SK-N-SH (cell line): ENCODE measurements around the gene F2R. TPM values are rescaled to one million over a fixed set of nuclear protein-coding genes. Genes with fewer than 3 reads are reported as not detected.
A peak's percentile ranks its signal among the peaks of the same experiment; 100 is the strongest.

ENCODE experiments used
- CTCF ChIA-PET: fragments of 300-600, 350-600 bp; formaldehyde crosslinking; extraction: SDS; loops from one replicate; lab custom pipeline; 2021; lab: Yijun Ruan, JAX
- POLR2A ChIA-PET: fragments of 350-600 bp; sonication (Branson Sonifier 250); formaldehyde crosslinking; extraction: SDS; loops from one replicate; lab custom pipeline; 2020; ENCODE audit warnings: antibody characterized with exemption, inconsistent platforms; lab: Yijun Ruan, JAX
- DNase-seq: peaks from one replicate; pipeline ENCODE4 v3.0.0; 2012
- H2AFZ ChIP-seq: fragments of 200-600 bp; sonication (generic); 2 replicates; pipeline ENCODE4 v1.8.1; 2016; ENCODE audit warnings: antibody characterized with exemption, mild to moderate bottlenecking, low read depth
- H3F3A ChIP-seq: fragments of 200-600 bp; sonication (generic); replicated peaks from 2 replicates; pipeline ENCODE3; 2016; ENCODE audit warnings: antibody characterized with exemption, mild to moderate bottlenecking; ENCODE audit not compliant: insufficient read depth
- H3K27ac ChIP-seq, 2 experiments: fragments of 200-500 bp in 1 of 2; fragments of 200-600 bp in 1 of 2; sonication (Bioruptor generic) in 1 of 2; sonication (generic), shearing (Covaris generic) in 1 of 2; 2 replicates each; pipeline versions ENCODE4 v1.5.1 to v1.6.1; 2014 to 2016; ENCODE audit warnings: low read depth in 2 of 2, inconsistent platforms in 1 of 2, low read length in 1 of 2, mild to moderate bottlenecking in 1 of 2, mixed read lengths in 1 of 2
- H3K27me3 ChIP-seq: fragments of 200-600 bp; sonication (generic), shearing (Covaris generic); 2 replicates; pipeline ENCODE4 v1.6.1; 2016; ENCODE audit warnings: mixed run types; ENCODE audit not compliant: insufficient read depth
- H3K36me3 ChIP-seq, 2 experiments: fragments of 200-500 bp in 1 of 2; fragments of 200-600 bp in 1 of 2; sonication (Bioruptor generic) in 1 of 2; sonication (generic) in 1 of 2; replicated peaks in 1 of 2; 2 replicates each; pipeline versions ENCODE3 to v1.5.1; 2014 to 2016; ENCODE audit warnings: low read length in 1 of 2, mild to moderate bottlenecking in 1 of 2; ENCODE audit not compliant: insufficient read depth in 2 of 2, control insufficient read depth in 1 of 2
- H3K4me1 ChIP-seq, 2 experiments: fragments of 200-500 bp in 1 of 2; fragments of 200-600 bp in 1 of 2; sonication (Bioruptor generic) in 1 of 2; sonication (generic), shearing (Covaris generic) in 1 of 2; 2 replicates each; pipeline versions ENCODE4 v1.5.1 to v1.6.1; 2014 to 2016; ENCODE audit warnings: low read depth in 1 of 2, low read length in 1 of 2, mixed run types in 1 of 2; ENCODE audit not compliant: insufficient read depth in 2 of 2, control insufficient read depth in 1 of 2
- H3K4me2 ChIP-seq: fragments of 200-600 bp; sonication (generic), shearing (Covaris generic); 2 replicates; pipeline ENCODE4 v1.6.1; 2017; ENCODE audit warnings: mixed run types
- H3K4me3 ChIP-seq, 2 experiments: fragments of 200-500 bp in 1 of 2; fragments of 200-600 bp in 1 of 2; sonication (Bioruptor generic) in 1 of 2; sonication (generic), shearing (Covaris generic) in 1 of 2; 2 replicates each; pipeline versions ENCODE4 v1.5.1 to v1.8.1; 2014 to 2016; ENCODE audit warnings: low read depth in 2 of 2, inconsistent platforms in 1 of 2, low read length in 1 of 2, mild to moderate bottlenecking in 1 of 2, mixed read lengths in 1 of 2, moderate library complexity in 1 of 2
- H3K79me2 ChIP-seq: fragments of 200-600 bp; sonication (generic); 2 replicates; pipeline ENCODE4 v1.8.1; 2017; ENCODE audit warnings: mild to moderate bottlenecking; ENCODE audit not compliant: insufficient read depth
- H3K9ac ChIP-seq: fragments of 200-600 bp; sonication (generic); 2 replicates; pipeline ENCODE4 v1.6.1; 2017; ENCODE audit warnings: mixed run types
- H3K9me2 ChIP-seq: fragments of 200-600 bp; sonication (generic); 2 replicates; pipeline ENCODE4 v1.6.1; 2017; ENCODE audit warnings: mixed run types
- H3K9me3 ChIP-seq: fragments of 200-600 bp; sonication (generic); 2 replicates; pipeline ENCODE4 v1.6.1; 2017; ENCODE audit warnings: mixed run types, mild to moderate bottlenecking, moderate library complexity
- H4K20me1 ChIP-seq: fragments of 200-600 bp; sonication (generic); 2 replicates; pipeline ENCODE4 v1.6.1; 2017; ENCODE audit warnings: mild to moderate bottlenecking, mixed run types; ENCODE audit not compliant: insufficient read depth
- CHD2 ChIP-seq: fragments of 150-350 bp; IDR thresholded peaks from 2 replicates; pipeline ENCODE4 v1.6.1; 2018; ENCODE audit warnings: low read length; ENCODE audit not compliant: partially characterized antibody
- CTCF ChIP-seq: fragments of 200-600 bp; sonication (generic); IDR thresholded peaks from 2 replicates; pipeline ENCODE4 v1.6.1; 2017; ENCODE audit warnings: antibody characterized with exemption, mild to moderate bottlenecking, moderate library complexity
- EZH2phosphoT487 ChIP-seq: fragments of 200-600 bp; sonication (generic); IDR thresholded peaks from 2 replicates; pipeline ENCODE4 v1.6.1; 2017; ENCODE audit warnings: low read depth, mixed run types, mild to moderate bottlenecking, antibody characterized with exemption, moderate library complexity, borderline replicate concordance
- GATA2 ChIP-seq: sonication (generic); formaldehyde crosslinking; IDR thresholded peaks from 2 replicates; pipeline ENCODE4 v1.5.0; 2020; ENCODE audit warnings: mild to moderate bottlenecking, missing genetic modification reagents
- JUND ChIP-seq: IDR thresholded peaks from 2 replicates; pipeline ENCODE4 v1.4.0; 2012
- MXI1 ChIP-seq: IDR thresholded peaks from 2 replicates; pipeline ENCODE4 v1.6.1; 2012; ENCODE audit warnings: mild to moderate bottlenecking, low read depth, low read length, improper control_type of control experiment
- POLR2AphosphoS5 ChIP-seq: IDR thresholded peaks from 2 replicates; pipeline ENCODE4 v1.6.1; 2012; ENCODE audit warnings: low read depth, low read length
- RAD21 ChIP-seq: IDR thresholded peaks from 2 replicates; pipeline ENCODE4 v1.6.1; 2012; ENCODE audit warnings: mild to moderate bottlenecking, low read length
- RXRA ChIP-seq: IDR thresholded peaks from 2 replicates; pipeline ENCODE4 v1.4.0; 2012; ENCODE audit warnings: low read depth, mild to moderate bottlenecking, borderline replicate concordance
- SMC3 ChIP-seq: IDR thresholded peaks from 2 replicates; pipeline ENCODE4 v1.6.1; 2012; ENCODE audit warnings: low read depth, low read length, improper control_type of control experiment
- TAF1 ChIP-seq: IDR thresholded peaks from 2 replicates; pipeline ENCODE4 v1.6.1; 2012; ENCODE audit warnings: low read depth, mild to moderate bottlenecking, low read length, moderate library complexity, borderline replicate concordance
- TCF12 ChIP-seq: IDR thresholded peaks from 2 replicates; pipeline ENCODE4 v1.4.0; 2012
- TEAD4 ChIP-seq: IDR thresholded peaks from 2 replicates; pipeline ENCODE4 v1.4.0; 2012; ENCODE audit warnings: mild to moderate bottlenecking, borderline replicate concordance; ENCODE audit not compliant: insufficient read depth
- USF1 ChIP-seq: IDR thresholded peaks from 2 replicates; pipeline ENCODE4 v1.4.0; 2012; ENCODE audit warnings: low read depth, borderline replicate concordance
- WGBS: methylation state at CpG from one replicate; pipeline ENCODE4 v1.1.6; 2017; ENCODE audit warnings: low lambda C conversion rate; 5-methylcytosine and 5-hydroxymethylcytosine counted together
- polyA plus RNA-seq, 3 experiments: library from polyadenylated mRNA; depleted of rRNA; stranded (reverse); fragments of >200 nt; gene quantifications; 2 replicates each; pipeline ENCODE4 v1.2.3, GENCODE V29; 2012
- TF ChIP-seq, protein P1 (sequence below): IDR thresholded peaks from 2 replicates; pipeline ENCODE4; 2012
- TF ChIP-seq, protein P2 (sequence below): IDR thresholded peaks from 2 replicates; pipeline ENCODE4 v1.4.0; 2012; ENCODE audit warnings: low read depth, borderline replicate concordance
- TF ChIP-seq, protein P3 (sequence below): IDR thresholded peaks from 2 replicates; pipeline ENCODE4 v1.4.0; 2012; ENCODE audit warnings: low read depth

The F2R gene
- polyA plus RNA-seq, 1 of the 3 experiments (the other 2 are of a cell fraction), result 212 TPM

GRCh38 chr5:76733049-76733417 lies 17.1 kb downstream of the F2R start:
- TF ChIP-seq MXI1 (no peak), TEAD4 (no peak), RXRA (no peak), USF1 (no peak), TAF1 (no peak), EZH2phosphoT487 (no peak), CTCF (no peak), POLR2AphosphoS5 (no peak), JUND (no peak), CHD2 (no peak), SMC3 (no peak)
- H2AFZ ChIP-seq, result no peak overlapping the region
- CTCF ChIA-PET, result interaction anchor here (1.0 kb wide), 1 partner anchor 57 kb away, joined by 3 read pairs; no protein-coding TSS in a partner anchor
- H3K9ac ChIP-seq, result no peak overlapping the region
- peaks cover 13% of the 10 kb centered on the region; the same call in 1 of the 2 replicates for H3K9me3 ChIP-seq
- DNase-seq, result no peak
- no peaks in the 10 kb centered on the region for H3K27me3 ChIP-seq
- H4K20me1 ChIP-seq, result peaks cover 27% of the 10 kb centered on the region
- H3K27ac ChIP-seq, result no peak overlapping the region
- H3F3A ChIP-seq, result peaks cover 19% of the 10 kb centered on the region
- H3K36me3 ChIP-seq, result peaks cover 36 to 73% of the 10 kb centered on the region in 2 experiments
- H3K4me1 ChIP-seq, result peaks cover 3 to 12% of the 10 kb centered on the region in 2 experiments; a peak in 3 of 4 replicates
- no peak overlapping the region for H3K4me3 ChIP-seq
- H3K79me2 ChIP-seq, result peaks cover 74% of the 10 kb centered on the region
- H3K9me2 ChIP-seq, result no peaks in the 10 kb centered on the region
- H3K4me2 ChIP-seq, result no peak overlapping the region
- POLR2A ChIA-PET, result no interaction called here
- 88% methylated on average over 13 of the region's 13 CpGs for WGBS

GRCh38 chr5:76735762-76736545 lies 20.0 kb downstream of the F2R start:
- ChIA-PET CTCF (interaction anchor here (1.6 kb wide), 1 partner anchor 38 kb away, joined by 9 read pairs; no protein-coding TSS in a partner anchor), POLR2A (no interaction called here)
- Histone ChIP-seq H3K9me2 (no peaks in the 10 kb centered on the region), H3K79me2 (peaks cover 44% of the 10 kb centered on the region), H2AFZ (no peak overlapping the region), H3K9me3 (no peaks in the 10 kb centered on the region), H3K4me2 (no peak overlapping the region), H3K27ac (peak overlapping the region in 1 of 2 experiments; percentile 83; a peak in 1 of 4 replicates), H3K9ac (no peak overlapping the region), H3K4me1 (peaks cover 3 to 17% of the 10 kb centered on the region in 2 experiments), H3K27me3 (no peaks in the 10 kb centered on the region), H3K4me3 (no peak overlapping the region), H3K36me3 (peaks cover 27 to 45% of the 10 kb centered on the region in 2 experiments), H4K20me1 (peaks cover 8% of the 10 kb centered on the region), H3F3A (peaks cover 27% of the 10 kb centered on the region)
- no peak for DNase-seq
- 87% methylated on average over 4 of the region's 4 CpGs for WGBS
- TF ChIP-seq CTCF (no peak), USF1 (no peak), TCF12 (no peak), RAD21 (no peak), GATA2 (CRISPR knock-in tag) (no peak), JUND (no peak)
- TF ChIP-seq, protein P1, sequence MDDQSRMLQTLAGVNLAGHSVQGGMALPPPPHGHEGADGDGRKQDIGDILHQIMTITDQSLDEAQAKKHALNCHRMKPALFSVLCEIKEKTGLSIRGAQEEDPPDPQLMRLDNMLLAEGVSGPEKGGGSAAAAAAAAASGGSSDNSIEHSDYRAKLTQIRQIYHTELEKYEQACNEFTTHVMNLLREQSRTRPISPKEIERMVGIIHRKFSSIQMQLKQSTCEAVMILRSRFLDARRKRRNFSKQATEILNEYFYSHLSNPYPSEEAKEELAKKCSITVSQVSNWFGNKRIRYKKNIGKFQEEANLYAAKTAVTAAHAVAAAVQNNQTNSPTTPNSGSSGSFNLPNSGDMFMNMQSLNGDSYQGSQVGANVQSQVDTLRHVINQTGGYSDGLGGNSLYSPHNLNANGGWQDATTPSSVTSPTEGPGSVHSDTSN, result no peak
- TF ChIP-seq, protein P2, sequence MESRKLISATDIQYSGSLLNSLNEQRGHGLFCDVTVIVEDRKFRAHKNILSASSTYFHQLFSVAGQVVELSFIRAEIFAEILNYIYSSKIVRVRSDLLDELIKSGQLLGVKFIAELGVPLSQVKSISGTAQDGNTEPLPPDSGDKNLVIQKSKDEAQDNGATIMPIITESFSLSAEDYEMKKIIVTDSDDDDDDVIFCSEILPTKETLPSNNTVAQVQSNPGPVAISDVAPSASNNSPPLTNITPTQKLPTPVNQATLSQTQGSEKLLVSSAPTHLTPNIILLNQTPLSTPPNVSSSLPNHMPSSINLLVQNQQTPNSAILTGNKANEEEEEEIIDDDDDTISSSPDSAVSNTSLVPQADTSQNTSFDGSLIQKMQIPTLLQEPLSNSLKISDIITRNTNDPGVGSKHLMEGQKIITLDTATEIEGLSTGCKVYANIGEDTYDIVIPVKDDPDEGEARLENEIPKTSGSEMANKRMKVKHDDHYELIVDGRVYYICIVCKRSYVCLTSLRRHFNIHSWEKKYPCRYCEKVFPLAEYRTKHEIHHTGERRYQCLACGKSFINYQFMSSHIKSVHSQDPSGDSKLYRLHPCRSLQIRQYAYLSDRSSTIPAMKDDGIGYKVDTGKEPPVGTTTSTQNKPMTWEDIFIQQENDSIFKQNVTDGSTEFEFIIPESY, result no peak
- TF ChIP-seq, protein P3, sequence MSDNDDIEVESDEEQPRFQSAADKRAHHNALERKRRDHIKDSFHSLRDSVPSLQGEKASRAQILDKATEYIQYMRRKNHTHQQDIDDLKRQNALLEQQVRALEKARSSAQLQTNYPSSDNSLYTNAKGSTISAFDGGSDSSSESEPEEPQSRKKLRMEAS, result no peak
